Activated CD4-positive, alpha-beta memory T cell treated with anti-CD3 and anti-CD28 coated beads, Interleukin-2, amount 10 ng/mL, durations not matched to agents 7 days and 5 days (primary cell): ENCODE results near the gene TRAPPC2L. TPM values are rescaled to one million over a fixed set of nuclear protein-coding genes. Genes with fewer than 3 reads are reported as not detected.

Experiments
- CTCF ChIA-PET: fragments of 350-600 bp; sonication (Branson Sonifier 250); formaldehyde crosslinking; loops from one replicate; lab custom pipeline; 2021; ENCODE audit warnings: antibody characterized with exemption, inconsistent platforms; lab: Charles Lee
- POLR2A ChIA-PET: fragments of 350-600 bp; sonication (Branson Sonifier 250); formaldehyde crosslinking; loops from one replicate; lab custom pipeline; 2021; ENCODE audit warnings: antibody characterized with exemption; lab: Charles Lee
- DNase-seq: peaks from one replicate; pipeline ENCODE4 v3.0.0-alpha.2; 2020
- H3K27ac Mint-ChIP-seq: one replicate; pipeline ENCODE4 v1.8.0; 2021; ENCODE audit warnings: mild to moderate bottlenecking, mixed read lengths
- H3K27me3 Mint-ChIP-seq: one replicate; pipeline ENCODE4 v1.8.0; 2021; ENCODE audit warnings: mixed read lengths
- H3K36me3 Mint-ChIP-seq: one replicate; pipeline ENCODE4 v1.8.0; 2021; ENCODE audit warnings: low read depth, mixed read lengths
- H3K4me1 Mint-ChIP-seq: one replicate; pipeline ENCODE4 v1.8.0; 2021; ENCODE audit warnings: mixed read lengths
- H3K4me3 Mint-ChIP-seq: one replicate; pipeline ENCODE4 v1.8.0; 2021; ENCODE audit warnings: mild to moderate bottlenecking, mixed read lengths
- H3K9me3 Mint-ChIP-seq: one replicate; pipeline ENCODE4 v1.8.0; 2021; ENCODE audit warnings: mixed read lengths
- total RNA-seq, 2 experiments: library from RNA; stranded (reverse); gene quantifications; one replicate each; pipeline ENCODE4 v1.2.3, GENCODE V29; 2021

TRAPPC2L gene
- total RNA-seq, 2 experiments from 2014 or later = 44.9 to 45.8 TPM

GRCh38 chr16:88844419-88845036 is 12.4 kb upstream of the TRAPPC2L start:
- CTCF ChIA-PET = no interaction called here
- Mint-ChIP-seq H3K36me3 (no peaks in the 10 kb centered on the region), H3K4me1 (peaks cover 7% of the 10 kb centered on the region), H3K9me3 (no peaks in the 10 kb centered on the region), H3K27ac (no peak overlapping the region), H3K27me3 (no peaks in the 10 kb centered on the region), H3K4me3 (no peak overlapping the region)
- POLR2A ChIA-PET = no interaction called here
- DNase-seq = no peak

DNA sequence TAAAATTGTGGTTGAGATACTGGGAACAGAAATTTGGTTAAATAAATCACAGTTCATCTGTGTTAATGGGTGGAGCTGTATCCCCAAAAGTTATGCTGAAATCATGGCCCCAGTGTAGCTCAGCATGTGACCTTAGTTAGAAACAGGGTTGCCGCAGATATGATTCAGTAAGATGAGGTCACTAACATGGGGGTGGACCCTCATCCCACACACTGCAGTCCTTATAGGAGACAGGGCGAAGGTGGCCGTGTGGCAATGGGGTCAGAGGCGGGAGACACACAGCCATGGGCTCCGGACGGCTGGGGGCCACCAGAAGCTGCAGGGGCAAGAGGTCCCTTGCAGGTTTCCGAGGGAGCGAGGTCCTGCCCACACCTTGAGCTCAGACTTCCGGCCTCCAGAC is 10.8 kb upstream of the TRAPPC2L start:
- Mint-ChIP-seq H3K9me3 (no peaks in the 10 kb centered on the region), H3K27ac (no peak overlapping the region), H3K27me3 (no peaks in the 10 kb centered on the region), H3K36me3 (no peaks in the 10 kb centered on the region), H3K4me3 (no peak overlapping the region), H3K4me1 (peaks cover 7% of the 10 kb centered on the region)
- CTCF ChIA-PET = interaction anchor here (1.9 kb wide), 1 partner anchor 12 kb away, joined by 6 read pairs; no protein-coding TSS in a partner anchor
- POLR2A ChIA-PET = interaction anchor here (1.4 kb wide), 1 partner anchor 11 kb away, joined by 3 read pairs; the partner anchor contains the start of genes GALNS and TRAPPC2L
- no peak for DNase-seq

DNA sequence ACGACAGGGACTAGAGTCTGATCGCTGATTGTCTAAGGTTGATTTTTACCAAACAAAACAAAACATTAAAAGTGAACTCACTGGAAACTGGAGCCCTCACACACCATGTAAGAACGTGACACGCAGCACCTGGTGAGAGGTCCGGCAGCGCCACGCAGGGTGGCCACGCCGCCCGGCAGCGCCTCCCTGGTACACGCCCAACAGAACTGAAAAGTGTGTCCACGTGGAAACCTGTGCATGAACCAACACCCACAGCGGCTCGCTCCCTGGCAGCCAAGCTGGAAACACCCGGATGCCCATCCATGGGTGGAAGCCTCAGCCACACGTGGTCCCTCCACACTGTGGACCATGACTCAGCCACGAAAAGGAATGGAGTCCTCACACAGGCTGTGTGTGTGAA is 9.3 kb upstream of the TRAPPC2L start:
- DNase-seq = no peak
- Mint-ChIP-seq H3K27me3 (no peaks in the 10 kb centered on the region), H3K4me3 (no peak overlapping the region), H3K36me3 (no peaks in the 10 kb centered on the region), H3K9me3 (no peaks in the 10 kb centered on the region), H3K27ac (no peak overlapping the region), H3K4me1 (peaks cover 6% of the 10 kb centered on the region)
- CTCF ChIA-PET = no interaction called here
- POLR2A ChIA-PET = no interaction called here

DNA sequence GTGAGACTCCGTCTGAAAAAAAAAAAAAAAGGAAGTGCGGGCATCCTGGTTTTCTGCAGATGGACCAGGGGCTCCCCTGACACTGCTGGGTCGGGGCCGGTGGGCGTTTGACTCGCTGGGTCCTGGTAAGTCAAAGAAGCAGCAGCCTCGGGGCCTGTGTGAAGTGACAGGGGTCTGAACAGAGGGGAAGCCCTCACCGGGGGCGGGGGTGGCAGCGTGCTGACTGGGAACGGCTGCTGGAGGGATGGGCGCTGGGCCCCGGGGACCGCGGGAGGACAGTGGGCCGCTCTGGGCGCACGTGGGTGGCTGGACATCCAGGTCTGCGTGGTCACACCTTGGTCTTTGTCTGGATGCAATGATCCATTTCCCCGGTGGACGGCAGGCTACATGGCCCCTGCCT is 8.4 kb upstream of the TRAPPC2L start:
- Mint-ChIP-seq H3K9me3 (no peaks in the 10 kb centered on the region), H3K36me3 (no peaks in the 10 kb centered on the region), H3K4me1 (peaks cover 5% of the 10 kb centered on the region), H3K27ac (no peak overlapping the region), H3K27me3 (no peaks in the 10 kb centered on the region), H3K4me3 (no peak overlapping the region)
- DNase-seq = no peak
- ChIA-PET POLR2A (no interaction called here), CTCF (no interaction called here)

DNA sequence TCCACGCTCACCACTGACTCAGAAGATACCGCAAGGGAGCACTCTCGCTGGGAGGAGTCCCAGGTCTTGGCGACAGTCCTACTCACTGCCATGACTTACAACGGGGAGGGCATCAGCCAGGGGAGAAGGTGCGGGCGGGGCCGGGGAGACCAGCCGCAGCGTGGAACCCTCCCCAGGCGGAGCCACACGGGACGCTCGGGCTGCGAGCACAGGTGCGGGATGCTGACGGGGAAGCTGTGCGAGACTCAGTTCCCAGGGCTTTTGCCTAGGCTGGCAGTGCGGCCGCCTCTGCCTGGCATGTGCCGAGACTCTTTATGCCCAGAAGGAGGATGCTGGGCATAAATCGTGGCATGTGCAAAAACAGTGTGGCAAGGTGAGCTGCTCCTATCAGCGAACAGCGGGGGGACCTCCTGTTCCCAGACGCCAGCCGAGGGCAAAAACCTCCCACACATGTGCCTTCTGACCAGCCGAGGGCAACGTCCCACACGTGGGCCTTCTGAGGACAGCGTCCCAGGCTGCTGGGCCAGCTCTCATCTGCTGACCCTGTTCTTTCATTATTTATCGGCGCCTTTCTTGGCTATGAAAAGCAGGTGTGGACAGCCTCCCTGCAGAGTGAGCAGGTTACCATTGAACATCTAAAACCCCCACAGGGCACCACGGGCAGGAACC is 6.3 kb upstream of the TRAPPC2L start:
- Mint-ChIP-seq H3K36me3 (no peaks in the 10 kb centered on the region), H3K27ac (no peak overlapping the region), H3K27me3 (no peaks in the 10 kb centered on the region), H3K9me3 (no peaks in the 10 kb centered on the region), H3K4me1 (peaks cover 16% of the 10 kb centered on the region), H3K4me3 (no peak overlapping the region)
- CTCF ChIA-PET = no interaction called here
- POLR2A ChIA-PET = no interaction called here
- no peak for DNase-seq

DNA sequence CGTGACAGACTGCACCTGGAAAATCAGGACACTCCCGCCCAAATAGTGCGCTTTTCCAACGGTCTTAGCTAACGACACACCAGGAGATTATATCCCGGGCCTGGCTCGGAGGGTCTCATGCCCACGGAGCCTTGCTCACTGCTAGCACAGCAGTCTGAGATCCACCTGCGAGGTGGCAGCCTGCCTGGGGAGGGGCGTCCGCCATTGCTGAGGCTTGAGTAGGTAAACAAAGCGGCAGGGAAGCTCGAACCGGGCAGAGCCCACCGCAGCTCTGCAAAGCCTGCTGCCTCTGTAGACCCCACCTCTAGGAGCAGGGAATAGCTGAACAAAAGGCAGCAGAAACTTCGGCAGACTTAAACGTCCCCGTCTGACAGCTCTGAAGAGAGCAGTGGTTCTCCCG is 5.3 kb upstream of the TRAPPC2L start:
- Mint-ChIP-seq H3K4me3 (no peak overlapping the region), H3K4me1 (peaks cover 19% of the 10 kb centered on the region), H3K36me3 (no peaks in the 10 kb centered on the region), H3K27ac (no peak overlapping the region), H3K27me3 (no peaks in the 10 kb centered on the region), H3K9me3 (no peaks in the 10 kb centered on the region)
- POLR2A ChIA-PET = no interaction called here
- CTCF ChIA-PET = no interaction called here
- DNase-seq = no peak

DNA sequence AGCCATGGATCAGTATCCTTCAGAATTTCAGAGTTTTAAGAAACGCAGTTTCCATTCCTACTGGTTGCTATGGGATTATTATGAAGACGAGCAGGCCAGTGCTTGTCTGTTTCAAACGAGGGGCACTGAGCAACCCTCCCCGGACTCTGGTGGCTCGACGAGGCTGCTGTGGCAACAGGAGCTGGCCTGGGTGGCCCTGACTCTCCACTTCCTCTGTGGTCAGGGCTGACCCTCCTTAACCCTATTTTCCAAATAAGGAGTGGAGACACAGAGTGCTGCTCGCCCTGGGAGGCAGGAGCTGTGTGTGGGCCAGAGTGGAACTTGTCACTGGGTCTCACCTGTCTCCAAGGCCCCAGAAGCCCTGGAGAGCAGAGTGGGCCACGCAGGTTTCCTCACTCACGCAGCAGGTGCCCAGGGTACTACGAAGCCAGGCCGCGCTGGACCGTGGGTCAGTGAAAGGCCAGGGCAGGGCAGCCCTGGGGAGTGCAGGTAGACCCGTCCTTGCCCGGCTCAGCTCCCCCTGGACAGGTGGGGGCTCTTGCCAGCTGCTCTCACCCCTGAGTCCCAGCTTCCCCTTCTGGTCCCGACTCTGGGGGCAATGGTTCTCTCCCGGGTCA is 3.5 kb upstream of the TRAPPC2L start:
- CTCF ChIA-PET = interaction anchor here (0.9 kb wide), 1 partner anchor 387 kb away, joined by 3 read pairs; no protein-coding TSS in a partner anchor
- H3K4me3 Mint-ChIP-seq = no peak overlapping the region
- H3K36me3 Mint-ChIP-seq = peaks cover 7% of the 10 kb centered on the region
- peaks cover 29% of the 10 kb centered on the region for H3K4me1 Mint-ChIP-seq
- H3K27ac Mint-ChIP-seq = no peak overlapping the region
- DNase-seq = no peak
- POLR2A ChIA-PET = no interaction called here
- no peaks in the 10 kb centered on the region for H3K9me3 Mint-ChIP-seq
- H3K27me3 Mint-ChIP-seq = no peaks in the 10 kb centered on the region

DNA sequence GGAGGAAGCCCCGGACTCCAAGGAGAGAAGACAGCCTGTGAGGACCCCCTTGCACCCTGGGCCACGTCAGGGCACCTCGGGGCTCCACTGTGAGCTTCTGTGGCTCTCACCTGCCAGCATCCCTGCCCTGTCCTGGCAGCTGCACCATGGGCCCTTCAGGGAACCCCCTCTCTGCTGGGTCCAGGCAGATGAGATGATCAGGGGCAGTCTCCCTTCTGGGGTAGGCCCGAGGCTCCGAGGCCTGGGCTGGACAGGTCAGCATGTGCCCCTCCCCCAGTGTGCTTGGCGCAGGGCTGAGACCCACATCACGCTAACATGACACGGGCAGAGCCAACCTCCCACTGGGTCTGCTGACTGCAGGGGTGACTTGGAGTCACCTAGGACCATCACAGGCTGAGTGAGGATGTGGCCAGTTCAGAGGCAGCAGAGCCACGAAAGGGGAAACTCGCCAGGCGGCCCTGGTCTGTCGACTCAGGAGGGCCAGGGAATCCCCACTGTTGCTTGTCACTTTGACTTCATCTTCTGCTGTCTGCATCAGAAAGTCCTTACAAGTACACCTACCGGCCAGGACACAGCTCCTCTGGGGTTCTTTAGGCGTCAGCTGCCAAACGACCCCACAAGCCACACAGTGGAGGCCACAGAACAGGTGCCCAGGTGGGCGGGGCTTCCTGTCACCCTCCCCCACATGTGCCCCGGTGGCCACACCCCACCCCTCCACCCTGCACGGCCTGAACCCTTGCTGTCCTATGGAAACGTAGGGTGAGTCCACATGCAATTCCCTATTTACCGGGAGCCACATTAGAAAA is 2.4 kb upstream of the TRAPPC2L start:
- Mint-ChIP-seq H3K4me1 (peaks cover 34% of the 10 kb centered on the region), H3K36me3 (peaks cover 16% of the 10 kb centered on the region), H3K9me3 (no peaks in the 10 kb centered on the region), H3K27ac (no peak overlapping the region), H3K4me3 (peak overlapping the region; percentile 53), H3K27me3 (no peaks in the 10 kb centered on the region)
- ChIA-PET POLR2A (interaction anchor here (4.9 kb wide), 1 partner anchor 43 kb away, joined by 59 read pairs; the partner anchor contains the start of gene APRT), CTCF (interaction anchor here (0.7 to 1.6 kb wide), 3 partner anchors 70 to 386 kb away, joined by 3 to 7 read pairs (median 4); no protein-coding TSS in a partner anchor)
- no peak for DNase-seq

DNA sequence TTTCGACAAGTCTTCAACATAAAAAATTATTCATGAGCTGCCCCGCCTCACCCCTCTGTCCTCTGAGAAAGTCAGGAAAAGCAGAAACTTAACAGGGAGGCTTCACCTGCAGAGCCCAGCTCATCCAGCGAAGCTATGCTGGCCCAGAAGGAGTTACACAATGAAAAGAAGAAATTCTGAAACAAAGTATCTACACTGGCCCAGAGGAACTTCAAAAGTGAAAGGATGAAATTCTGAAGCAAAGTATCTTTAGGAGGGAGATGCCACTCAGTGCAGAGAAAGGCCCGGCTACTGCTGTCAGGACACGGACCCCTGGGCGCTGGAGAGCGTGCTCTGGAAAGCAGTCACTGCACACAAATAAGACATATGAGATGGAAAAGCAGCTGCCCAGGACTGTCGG is 1.8 kb upstream of the TRAPPC2L start:
- Mint-ChIP-seq H3K27me3 (no peaks in the 10 kb centered on the region), H3K9me3 (no peaks in the 10 kb centered on the region), H3K4me1 (peaks cover 34% of the 10 kb centered on the region), H3K27ac (peak overlapping the region; percentile 13), H3K4me3 (peak overlapping the region; percentile 53), H3K36me3 (peaks cover 16% of the 10 kb centered on the region)
- DNase-seq = no peak
- ChIA-PET CTCF (interaction anchor here (0.7 to 1.6 kb wide), 2 partner anchors 71 to 118 kb away, joined by 4 to 7 read pairs; no protein-coding TSS in a partner anchor), POLR2A (interaction anchor here (4.9 kb wide), 1 partner anchor 44 kb away, joined by 59 read pairs; the partner anchor contains the start of gene APRT)

GRCh38 chr16:88855736-88856121 is 1.2 kb upstream of the TRAPPC2L start:
- DNase-seq = no peak
- Mint-ChIP-seq H3K4me1 (peaks cover 34% of the 10 kb centered on the region), H3K27ac (peak overlapping the region; percentile 44), H3K4me3 (peak overlapping the region; percentile 73), H3K36me3 (peaks cover 17% of the 10 kb centered on the region), H3K27me3 (no peaks in the 10 kb centered on the region), H3K9me3 (no peaks in the 10 kb centered on the region)
- CTCF ChIA-PET = interaction anchor here (1.6 kb wide), 1 partner anchor 118 kb away, joined by 4 read pairs; no protein-coding TSS in a partner anchor
- POLR2A ChIA-PET = interaction anchor here (3.0 to 4.9 kb wide), 2 partner anchors 45 to 74 kb away, joined by 14 to 59 read pairs; partner anchors contain the start of gene APRT

DNA sequence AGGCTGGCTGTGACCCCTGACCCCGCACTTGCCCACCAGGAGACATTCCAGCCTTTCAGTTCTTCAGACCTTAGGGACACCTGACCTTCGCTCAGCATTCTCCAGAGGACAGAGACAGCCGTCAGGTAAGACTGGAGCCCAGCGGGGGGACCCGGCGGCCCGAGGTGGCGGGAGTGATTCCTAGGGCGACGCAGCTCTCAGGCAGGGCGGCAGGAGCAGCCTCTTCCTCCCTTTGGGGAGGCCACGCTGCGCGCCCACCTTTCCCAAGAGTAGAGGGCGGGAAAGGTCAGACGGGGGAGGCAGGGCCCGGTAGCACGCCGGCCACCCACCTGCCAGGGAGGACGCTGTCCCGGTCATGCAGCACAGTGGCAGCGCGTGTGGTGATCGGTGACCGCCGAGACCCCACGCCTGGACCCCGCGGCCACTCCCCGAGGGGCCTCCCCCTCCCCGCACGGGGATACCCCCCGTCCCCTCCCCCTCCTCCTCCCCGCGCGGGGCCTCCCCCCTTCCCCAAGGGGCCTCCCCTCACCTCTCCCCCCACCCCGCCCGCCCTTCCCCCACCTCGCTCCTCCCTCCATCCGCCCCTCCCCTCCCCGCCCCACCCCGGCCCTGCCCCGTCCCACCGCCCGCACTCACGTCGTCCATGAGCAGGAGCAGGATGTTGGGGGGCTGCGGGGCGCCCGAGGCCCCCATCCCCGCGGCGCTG is 652 bp upstream of the TRAPPC2L start:
- CTCF ChIA-PET = interaction anchor here (1.6 to 2.9 kb wide), 4 partner anchors 45 to 119 kb away, joined by 6 to 36 read pairs (median 14); partner anchors contain the start of gene APRT
- peaks cover 21% of the 10 kb centered on the region for H3K36me3 Mint-ChIP-seq
- H3K4me1 Mint-ChIP-seq = peaks cover 34% of the 10 kb centered on the region
- DNase-seq = no peak
- peak overlapping the region; percentile 97 for H3K4me3 Mint-ChIP-seq
- H3K27ac Mint-ChIP-seq = peak overlapping the region; percentile 44
- POLR2A ChIA-PET = interaction anchor here (0.8 to 4.9 kb wide), 13 partner anchors 9 to 384 kb away, joined by 3 to 59 read pairs (median 4); partner anchors contain the start of genes APRT, ZC3H18 and ZNF778
- no peaks in the 10 kb centered on the region for H3K9me3 Mint-ChIP-seq
- H3K27me3 Mint-ChIP-seq = no peaks in the 10 kb centered on the region
